ENCODE measurements around the gene OR5H1. TPM values are rescaled to one million over a fixed set of nuclear protein-coding genes. Genes with fewer than 3 reads are reported as not detected.

OR5H1 gene
- not detected in 5 replicates for total RNA-seq (2022; extraction: Qiagen RNA extraction; ENCODE audit: low read depth)

DNA sequence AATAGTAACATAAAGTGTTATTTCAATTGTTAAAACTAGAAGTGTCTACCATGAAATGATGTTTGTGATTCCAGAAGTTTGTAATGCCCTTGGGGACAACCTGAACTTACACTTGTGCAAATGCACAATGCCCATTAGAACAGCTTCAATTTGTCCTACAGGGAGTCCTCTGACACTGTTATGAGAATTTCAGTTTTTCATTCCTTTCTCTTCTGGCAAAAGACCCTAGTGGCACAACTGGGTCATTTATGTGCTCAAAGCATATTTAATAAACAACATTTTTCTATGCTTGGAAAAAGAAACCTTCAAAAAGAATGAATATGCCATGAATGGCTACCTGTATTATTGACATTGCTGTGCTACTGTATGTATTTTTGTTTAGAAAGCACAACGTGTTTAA is at the start of gene OR5H1:
Gene OR5H1 (plus strand): TSS at position 301 of the 400 bp plus-strand sequence. CDS start 1,977 bp downstream, outside the sequence.

DNA sequence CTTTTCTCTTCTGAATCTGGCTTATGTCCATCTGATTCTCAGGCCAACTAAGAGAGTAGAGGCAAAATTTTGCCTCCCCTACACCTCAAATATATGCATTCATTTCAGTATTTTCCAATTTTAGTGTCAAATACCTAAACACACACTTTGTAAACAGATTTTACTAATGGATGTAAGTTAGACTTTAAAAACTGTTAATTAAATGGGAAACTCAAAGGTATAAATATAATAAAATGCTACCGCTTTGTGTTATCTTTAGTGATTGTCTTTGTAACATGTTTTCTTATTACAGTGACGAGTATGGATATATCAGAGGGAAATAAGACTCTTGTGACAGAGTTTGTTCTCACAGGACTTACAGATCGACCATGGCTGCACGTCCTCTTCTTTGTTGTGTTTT is 43.6 kb upstream of the OR5H1 start, which contains the start of gene OR5AC2:
Gene OR5AC2 (plus strand): TSS at position 301 of the 400 bp plus-strand sequence. CDS start 0 bp downstream, at position 301.

DNA sequence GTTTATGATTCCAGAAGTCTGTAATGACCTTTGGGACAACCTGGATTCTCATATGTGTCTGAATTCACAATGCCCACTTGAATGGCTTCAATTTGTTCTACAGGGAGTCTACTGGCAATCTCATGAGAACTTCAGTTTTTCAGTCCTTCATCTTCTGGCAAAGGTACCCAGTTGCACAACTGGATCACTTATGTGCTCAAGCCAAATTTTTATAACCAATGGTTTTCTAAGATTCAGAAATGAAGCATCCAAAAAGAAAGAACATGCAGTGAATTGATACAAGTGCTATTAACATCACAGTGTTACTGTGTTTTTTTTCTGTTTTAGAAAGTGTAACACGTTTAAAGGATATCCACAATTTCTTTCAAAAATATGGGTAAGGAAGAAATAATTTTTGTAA is 16.7 kb downstream of the OR5H1 start, which contains the start of gene OR5H14:
Gene OR5H14 (plus strand): TSS at position 301 of the 400 bp plus-strand sequence. CDS start 1,907 bp downstream, outside the sequence.

DNA sequence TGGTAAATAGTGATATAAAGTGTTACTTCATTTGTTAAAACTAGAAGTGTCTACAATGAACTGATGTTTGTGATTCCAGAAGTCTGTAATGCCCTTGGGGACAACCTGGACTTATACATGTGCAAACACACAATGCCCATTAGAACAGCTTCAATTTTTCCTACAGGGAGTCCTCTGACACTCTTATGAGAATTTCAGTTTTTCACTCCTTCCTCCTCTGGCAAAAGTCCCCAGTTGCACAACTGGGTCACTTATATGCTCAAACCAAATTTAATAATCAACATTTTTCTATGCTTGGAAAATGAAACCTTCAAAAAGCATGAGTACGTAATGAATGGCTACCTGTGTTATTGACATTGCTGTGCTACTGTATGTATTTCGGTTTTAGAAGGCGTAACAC is 35.9 kb downstream of the OR5H1 start, which contains the start of gene OR5H15:
Gene OR5H15 (plus strand): TSS at position 301 of the 400 bp plus-strand sequence. CDS start 2,004 bp downstream, outside the sequence.

Other genes starting within 250 kb of the OR5H1 start
- gene RIOX2, start 158.3 kb upstream of the OR5H1 start, total RNA-seq (2022; extraction: Qiagen RNA extraction; ENCODE audit: low read depth): 29.7 to 35.8 TPM (median 31.2 TPM) in 5 replicates
- gene GABRR3, start 95.4 kb upstream of the OR5H1 start, total RNA-seq (2022; extraction: Qiagen RNA extraction; ENCODE audit: low read depth): not detected in 5 replicates
- gene OR5AC2, start 43.5 kb upstream of the OR5H1 start, total RNA-seq (2022; extraction: Qiagen RNA extraction; ENCODE audit: low read depth): not detected in 5 replicates
- not detected in 5 replicates for gene OR5H14, start 16.8 kb downstream of the OR5H1 start, total RNA-seq (2022; extraction: Qiagen RNA extraction; ENCODE audit: low read depth)
- not detected in 5 replicates for gene OR5H15, start 36.0 kb downstream of the OR5H1 start, total RNA-seq (2022; extraction: Qiagen RNA extraction; ENCODE audit: low read depth)
- gene OR5H6, start 133.5 kb downstream of the OR5H1 start, total RNA-seq (2022; extraction: Qiagen RNA extraction; ENCODE audit: low read depth): not detected in 5 replicates
- not detected in 5 replicates for gene OR5H2, start 151.8 kb downstream of the OR5H1 start, total RNA-seq (2022; extraction: Qiagen RNA extraction; ENCODE audit: low read depth)
- not detected in 5 replicates for gene OR5K4, start 223.1 kb downstream of the OR5H1 start, total RNA-seq (2022; extraction: Qiagen RNA extraction; ENCODE audit: low read depth)